GM12872 (cell line): ENCODE data around the gene ZFP92.

Experiments
- CTCF ChIP-seq: IDR thresholded peaks from 3 replicates; pipeline ENCODE4 v1.5.1; 2011; ENCODE audit warnings: low read depth, mild to moderate bottlenecking, low read length, moderate library complexity; ENCODE audit not compliant: insufficient read depth

The ZFP92 gene

GRCh38 chrX:153411988-153412574 lies 809 bp downstream of the ZFP92 start:
- TF ChIP-seq CTCF: no peak

GRCh38 chrX:153412746-153413720 lies 1.8 kb downstream of the ZFP92 start:
- no peak for TF ChIP-seq CTCF

GRCh38 chrX:153413731-153414130 lies 2.5 kb downstream of the ZFP92 start:
- TF ChIP-seq CTCF: no peak

GRCh38 chrX:153414856-153415510 lies 3.7 kb downstream of the ZFP92 start:
- no peak for TF ChIP-seq CTCF

GRCh38 chrX:153416781-153417450 lies 5.6 kb downstream of the ZFP92 start:
- no peak for TF ChIP-seq CTCF

- no peak for TF ChIP-seq CTCF
These were observed 6.4 kb downstream of the ZFP92 start for GRCh38 chrX:153417637-153418036.
